ENCODE results near the gene BAHCC1.

The BAHCC1 gene

GRCh38 chr17:81427173-81428120, 32.2 kb downstream of the BAHCC1 start:
- Histone ChIP-seq H3K27ac (no peak overlapping the region), H3K4me3 (ENCODE audit: low read depth, low read length) (no peak overlapping the region), H3K27me3 (replicated peaks) (no peaks in the 10 kb centered on the region), H3K36me3 (replicated peaks) (no peaks in the 10 kb centered on the region)
- no peak for DNase-seq
- TF ChIP-seq, protein P1, sequence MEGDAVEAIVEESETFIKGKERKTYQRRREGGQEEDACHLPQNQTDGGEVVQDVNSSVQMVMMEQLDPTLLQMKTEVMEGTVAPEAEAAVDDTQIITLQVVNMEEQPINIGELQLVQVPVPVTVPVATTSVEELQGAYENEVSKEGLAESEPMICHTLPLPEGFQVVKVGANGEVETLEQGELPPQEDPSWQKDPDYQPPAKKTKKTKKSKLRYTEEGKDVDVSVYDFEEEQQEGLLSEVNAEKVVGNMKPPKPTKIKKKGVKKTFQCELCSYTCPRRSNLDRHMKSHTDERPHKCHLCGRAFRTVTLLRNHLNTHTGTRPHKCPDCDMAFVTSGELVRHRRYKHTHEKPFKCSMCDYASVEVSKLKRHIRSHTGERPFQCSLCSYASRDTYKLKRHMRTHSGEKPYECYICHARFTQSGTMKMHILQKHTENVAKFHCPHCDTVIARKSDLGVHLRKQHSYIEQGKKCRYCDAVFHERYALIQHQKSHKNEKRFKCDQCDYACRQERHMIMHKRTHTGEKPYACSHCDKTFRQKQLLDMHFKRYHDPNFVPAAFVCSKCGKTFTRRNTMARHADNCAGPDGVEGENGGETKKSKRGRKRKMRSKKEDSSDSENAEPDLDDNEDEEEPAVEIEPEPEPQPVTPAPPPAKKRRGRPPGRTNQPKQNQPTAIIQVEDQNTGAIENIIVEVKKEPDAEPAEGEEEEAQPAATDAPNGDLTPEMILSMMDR (IDR thresholded peaks at IDR 0.05; ENCODE audit: low read depth, low read length, missing control alignments) = no peak
- in situ Hi-C loops (cut with HindIII; ENCODE audit: low pct_ligation_motif_present, low sequenced_read_pairs) = no loop called here

- Histone ChIP-seq H3K27me3 (replicated peaks) (no peaks in the 10 kb centered on the region), H3K36me3 (replicated peaks) (no peaks in the 10 kb centered on the region), H3K27ac (no peak overlapping the region), H3K4me3 (ENCODE audit: low read depth, low read length) (no peak overlapping the region)
- in situ Hi-C loops (cut with HindIII; ENCODE audit: low pct_ligation_motif_present, low sequenced_read_pairs) = no loop called here
- no peak for DNase-seq
- TF ChIP-seq, protein P1 (IDR thresholded peaks at IDR 0.05; ENCODE audit: low read depth, low read length, missing control alignments) = no peak
Measured at GRCh38 chr17:81428121-81428515, 32.9 kb downstream of the BAHCC1 start.

DNA sequence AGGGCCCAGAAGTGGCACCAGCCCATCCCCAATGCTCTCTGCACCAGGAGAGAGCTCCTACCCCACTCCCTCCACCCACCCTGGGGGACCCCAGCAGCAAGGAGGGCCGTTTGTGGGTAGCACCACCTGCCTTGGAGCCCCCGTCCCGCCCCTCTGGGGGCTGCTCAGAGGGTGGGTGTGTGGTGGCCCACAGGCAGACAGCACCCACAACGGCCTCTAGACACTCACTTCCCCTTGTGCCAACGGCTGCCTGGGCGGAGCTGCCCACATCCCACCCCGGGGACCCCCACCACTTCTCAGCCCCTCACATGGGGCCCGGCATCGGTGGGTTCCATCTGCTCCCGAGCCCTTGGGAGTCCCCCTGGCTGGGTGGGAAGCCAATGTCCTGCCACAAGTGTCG, 33.3 kb downstream of the BAHCC1 start:
- Histone ChIP-seq H3K4me3 (ENCODE audit: low read depth, low read length) (no peak overlapping the region), H3K36me3 (replicated peaks) (no peaks in the 10 kb centered on the region), H3K27ac (no peak overlapping the region), H3K27me3 (replicated peaks) (no peaks in the 10 kb centered on the region)
- TF ChIP-seq, protein P1 (IDR thresholded peaks at IDR 0.05; ENCODE audit: low read depth, low read length, missing control alignments) = no peak
- in situ Hi-C loops (cut with HindIII; ENCODE audit: low pct_ligation_motif_present, low sequenced_read_pairs) = no loop called here
- DNase-seq = no peak

- Histone ChIP-seq H3K27ac (no peak overlapping the region), H3K27me3 (replicated peaks) (no peaks in the 10 kb centered on the region), H3K36me3 (replicated peaks) (no peaks in the 10 kb centered on the region), H3K4me3 (ENCODE audit: low read depth, low read length) (no peak overlapping the region)
- peak; percentile 35 for DNase-seq
- in situ Hi-C loops (cut with HindIII; ENCODE audit: low pct_ligation_motif_present, low sequenced_read_pairs) = no loop called here
- TF ChIP-seq, protein P1 (IDR thresholded peaks at IDR 0.05; ENCODE audit: low read depth, low read length, missing control alignments) = no peak
Measured at GRCh38 chr17:81428948-81429774, 33.9 kb downstream of the BAHCC1 start.

GRCh38 chr17:81429821-81430551, 34.7 kb downstream of the BAHCC1 start:
- TF ChIP-seq, protein P1 (IDR thresholded peaks at IDR 0.05; ENCODE audit: low read depth, low read length, missing control alignments) = peak; percentile 38
- in situ Hi-C loops (cut with HindIII; ENCODE audit: low pct_ligation_motif_present, low sequenced_read_pairs) = no loop called here
- no peaks in the 10 kb centered on the region for H3K36me3 ChIP-seq (replicated peaks)
- H3K4me3 ChIP-seq (ENCODE audit: low read depth, low read length) = no peak overlapping the region
- H3K27ac ChIP-seq = no peak overlapping the region
- H3K27me3 ChIP-seq (replicated peaks) = no peaks in the 10 kb centered on the region
- no peak for DNase-seq
